BLaER1 treated with 17β-estradiol and CSF1 and Interleukin-3, amounts not matched to agents 10 nM and 100 nM (cell line): Measurements from ENCODE around the gene MAP3K6.
"Not testable (repeated sequence)": the region's sequence is repeated elsewhere in the genome, so short reads cannot be mapped to it uniquely, and the experiment has no call there.

Source experiments
- H3K27ac ChIP-seq, 11 experiments: shearing (Covaris generic); formaldehyde crosslinking; 2 replicates each; pipeline ENCODE4 v1.8.1; 2022
- H3K27me3 ChIP-seq, 11 experiments: shearing (Covaris generic); formaldehyde crosslinking; 2 replicates each; pipeline ENCODE4 v1.8.1; 2022
- H3K36me3 ChIP-seq, 11 experiments: shearing (Covaris generic); formaldehyde crosslinking; 2 replicates each; pipeline ENCODE4 v1.8.1; 2022
- H3K4me1 ChIP-seq, 10 experiments: shearing (Covaris generic); formaldehyde crosslinking; 2 replicates each; pipeline ENCODE4 v1.8.1; 2022
- H3K4me2 ChIP-seq, 11 experiments: shearing (Covaris generic); formaldehyde crosslinking; 2 replicates each; pipeline ENCODE4 v1.8.1; 2022
- H3K4me3 ChIP-seq, 10 experiments: shearing (Covaris generic); formaldehyde crosslinking; 2 replicates each; pipeline ENCODE4 v1.8.1; 2022
- H3K9ac ChIP-seq, 11 experiments: shearing (Covaris generic); formaldehyde crosslinking; 2 replicates each; pipeline ENCODE4 v1.8.1; 2022
- H3K9me3 ChIP-seq, 11 experiments: shearing (Covaris generic); formaldehyde crosslinking; replicated peaks in 1 of 11; 2 replicates each; pipeline ENCODE4 v1.8.1; 2022
- H4K20me1 ChIP-seq, 11 experiments: shearing (Covaris generic); formaldehyde crosslinking; 2 replicates each; pipeline ENCODE4 v1.8.1; 2022
- Cebpa-rat ChIP-seq, 11 experiments: shearing (Covaris generic); IDR thresholded peaks; 2 replicates each; pipeline ENCODE4 v1.8.1; 2022

MAP3K6 gene

DNA sequence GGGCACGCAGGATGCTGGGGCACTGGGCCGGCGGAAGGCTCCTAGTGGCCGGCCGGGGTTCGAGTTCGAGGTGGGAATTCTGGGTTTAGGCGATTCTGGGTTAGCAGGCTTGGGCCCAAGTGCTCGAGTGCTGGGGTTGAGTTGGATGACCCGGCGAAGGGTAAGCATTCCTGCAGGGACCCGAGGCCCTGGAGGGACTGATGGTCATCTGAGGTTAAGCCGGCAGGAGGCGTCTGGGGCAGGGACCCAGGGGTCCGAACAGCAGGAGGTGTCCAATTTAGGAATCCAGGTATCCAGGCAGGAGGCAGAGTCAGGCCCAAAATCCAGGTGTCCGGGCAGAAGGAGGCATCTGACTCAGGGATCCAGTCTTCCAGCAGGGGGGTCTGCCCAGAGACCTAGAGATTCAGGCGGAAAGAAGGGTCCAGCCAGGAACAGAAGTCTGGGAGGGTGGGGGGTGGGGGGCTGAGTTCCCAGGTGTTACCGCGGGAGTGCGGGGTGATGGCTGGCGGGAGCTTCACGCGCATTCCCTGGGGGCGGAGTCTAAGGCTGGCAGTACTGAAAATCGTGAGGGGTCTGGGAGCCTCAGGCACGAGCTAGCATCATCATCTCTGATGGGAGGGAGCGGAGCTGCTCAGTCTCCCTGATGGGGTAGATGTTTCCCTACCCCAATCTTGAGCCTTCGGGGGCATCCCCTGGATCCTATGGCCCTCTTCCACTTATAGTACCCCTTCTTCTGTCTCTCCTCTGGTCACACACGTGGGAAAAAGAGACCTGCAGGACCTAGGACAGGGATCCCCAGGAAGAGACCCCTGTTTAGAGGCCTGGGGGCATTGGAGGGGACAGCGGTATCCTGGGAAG, 26.2 kb upstream of the MAP3K6 start:
- peak overlapping the region in 10 of 11 experiments; percentile 22 to 76 (median 67); a peak in 18 of 22 replicates for H3K27ac ChIP-seq
- H4K20me1 ChIP-seq: no peaks in the 10 kb centered on the region; a peak in 1 of 22 replicates
- H3K9me3 ChIP-seq: no peaks in the 10 kb centered on the region
- H3K36me3 ChIP-seq: no peaks in the 10 kb centered on the region
- H3K4me1 ChIP-seq: peaks cover 21 to 49% (median 36%) of the 10 kb centered on the region in 10 experiments
- H3K27me3 ChIP-seq: no peaks in the 10 kb centered on the region
- peak overlapping the region; percentile 65 to 84 (median 75) for H3K9ac ChIP-seq
- H3K4me2 ChIP-seq: peak overlapping the region; percentile 88 to 98 (median 92)
- TF ChIP-seq Cebpa-rat (IDR thresholded peaks at IDR 0.05): no peak
- H3K4me3 ChIP-seq: peak overlapping the region; percentile 49 to 75 (median 66)

DNA sequence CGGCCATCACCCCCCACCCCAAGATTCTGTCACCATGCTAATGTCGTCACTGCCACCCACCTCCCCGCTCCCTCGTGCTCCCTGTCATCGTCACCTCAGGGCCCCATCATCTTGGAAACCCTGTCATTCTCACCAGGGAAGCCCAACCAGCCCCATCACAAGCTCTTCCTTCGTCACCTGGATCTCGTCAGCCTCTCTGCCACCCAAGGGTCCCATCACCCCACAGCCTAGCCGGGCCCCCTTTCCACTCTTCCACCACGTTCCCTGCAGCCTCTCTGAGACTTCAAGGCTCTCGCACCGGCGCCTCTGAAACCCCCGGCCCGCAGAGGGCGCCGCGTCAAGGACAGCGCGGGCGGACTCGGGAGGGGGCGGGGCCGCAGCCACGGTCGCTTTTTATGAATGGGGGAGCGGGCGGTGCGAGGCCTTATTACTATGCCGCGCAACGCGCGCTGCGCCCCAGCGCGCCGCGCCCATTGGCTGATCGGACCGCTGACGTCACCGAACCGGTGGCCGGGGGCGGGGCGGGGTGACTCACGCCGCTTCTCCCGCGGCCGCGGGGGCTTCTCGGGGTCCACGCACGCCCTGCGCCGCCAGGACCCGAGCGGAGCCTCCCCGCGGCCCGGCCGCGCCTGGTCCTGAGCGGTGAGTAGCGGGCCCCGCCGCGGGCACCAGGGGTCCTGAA, 25.5 kb upstream of the MAP3K6 start, which contains the start of gene GPR3:
Gene GPR3 (plus strand): TSS at position 527 of the 682 bp plus-strand sequence. CDS start 1,177 bp downstream, outside the sequence.
- no peak for TF ChIP-seq Cebpa-rat (IDR thresholded peaks at IDR 0.05)
- Histone ChIP-seq H3K4me3 (peak within 1 kb of the TSS; percentile 49 to 75 (median 66)), H4K20me1 (no peaks in the 10 kb centered on the region; a peak in 1 of 22 replicates), H3K9ac (peak within 1 kb of the TSS; percentile 65 to 84 (median 75)), H3K27ac (peak within 1 kb of the TSS in 10 of 11 experiments; percentile 22 to 76 (median 67); a peak in 18 of 22 replicates), H3K9me3 (no peaks in the 10 kb centered on the region), H3K4me1 (peaks cover 19 to 43% (median 33%) of the 10 kb centered on the region in 10 experiments), H3K36me3 (no peaks in the 10 kb centered on the region), H3K4me2 (peak within 1 kb of the TSS; percentile 88 to 98 (median 92)), H3K27me3 (no peaks in the 10 kb centered on the region)

DNA sequence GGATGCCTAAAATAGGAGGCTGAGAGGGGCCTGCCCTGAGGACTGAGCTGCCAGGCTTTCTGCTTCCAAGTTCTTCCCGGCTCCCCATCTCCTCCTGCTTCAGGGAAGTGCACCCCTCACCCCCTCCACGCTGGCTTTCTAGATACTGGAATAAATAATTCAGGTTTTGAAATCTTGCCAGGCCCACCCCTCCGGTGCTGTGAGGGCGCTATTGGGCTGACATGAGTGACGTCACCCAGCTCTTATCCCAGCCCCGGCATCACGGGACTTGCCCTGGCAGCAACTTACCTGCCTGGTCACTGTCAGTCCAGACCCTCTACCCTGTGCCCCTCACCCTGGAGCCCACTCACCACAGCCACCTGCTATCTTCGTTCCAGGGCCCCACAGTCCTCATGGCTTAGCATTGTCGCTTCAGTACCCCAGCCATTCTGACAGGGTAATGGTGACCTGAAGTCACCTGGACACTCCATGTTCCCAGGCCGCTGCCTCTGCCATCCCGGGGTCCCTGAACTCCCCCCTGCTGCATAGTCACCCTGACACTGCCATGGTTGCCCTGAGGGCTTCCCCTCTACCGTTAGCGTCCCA, 24.8 kb upstream of the MAP3K6 start:
- no peaks in the 10 kb centered on the region for H3K27me3 ChIP-seq
- peak overlapping the region in 9 of 11 experiments; percentile 8 to 84 (median 75); a peak in 13 of 22 replicates for H3K9ac ChIP-seq

DNA sequence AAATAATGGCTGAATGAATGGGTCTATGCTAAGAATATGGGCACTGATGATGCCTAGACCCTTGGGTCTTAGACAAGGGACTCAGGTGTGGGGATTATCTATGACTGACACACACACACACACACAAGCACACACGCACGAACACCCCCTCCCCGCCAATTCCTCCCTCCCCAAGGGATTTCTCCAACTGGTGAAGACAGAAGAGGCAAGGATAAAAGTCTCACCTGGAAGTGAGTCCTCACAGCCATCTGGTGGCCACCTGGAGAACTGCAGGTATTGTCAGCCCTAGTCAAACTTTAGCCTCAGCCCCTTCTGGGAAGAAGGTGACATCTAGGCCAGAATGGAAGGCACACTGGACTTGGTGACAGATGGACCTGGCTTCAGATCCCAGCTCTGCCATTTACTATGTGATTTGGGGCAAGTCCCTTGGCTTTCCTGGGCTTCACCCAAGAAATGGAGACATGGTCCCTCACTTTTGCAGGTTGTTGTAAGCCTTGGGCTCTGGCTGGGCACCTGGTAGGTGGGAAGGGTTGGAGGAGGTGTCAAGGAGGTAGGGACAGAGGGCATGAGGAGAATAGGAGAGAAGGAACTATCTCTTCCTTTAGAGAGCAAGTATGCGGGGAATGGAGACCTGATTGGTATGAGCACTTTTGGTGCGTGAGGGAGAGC, 21.7 kb upstream of the MAP3K6 start:
- Histone ChIP-seq H3K4me1 (peaks cover 20 to 30% (median 23%) of the 10 kb centered on the region in 10 experiments), H3K4me2 (no peak overlapping the region), H3K27me3 (no peaks in the 10 kb centered on the region), H3K4me3 (no peak overlapping the region), H3K9ac (no peak overlapping the region), H3K27ac (no peak overlapping the region), H4K20me1 (no peaks in the 10 kb centered on the region), H3K36me3 (no peaks in the 10 kb centered on the region), H3K9me3 (no peaks in the 10 kb centered on the region)
- TF ChIP-seq Cebpa-rat (IDR thresholded peaks at IDR 0.05): no peak

More for the DNA sequence above, 24.8 kb upstream of the MAP3K6 start:
- H3K4me1 ChIP-seq: peaks cover 15 to 37% (median 28%) of the 10 kb centered on the region in 10 experiments
- no peaks in the 10 kb centered on the region for H3K36me3 ChIP-seq
- peak overlapping the region in 5 of 10 experiments; percentile 60 to 75 (median 67); a peak in 8 of 20 replicates for H3K4me3 ChIP-seq
- H4K20me1 ChIP-seq: no peaks in the 10 kb centered on the region; a peak in 1 of 22 replicates
- H3K4me2 ChIP-seq: peak overlapping the region; percentile 88 to 98 (median 92)
- TF ChIP-seq Cebpa-rat (IDR thresholded peaks at IDR 0.05): no peak
- H3K9me3 ChIP-seq: no peaks in the 10 kb centered on the region
- peak overlapping the region in 3 of 11 experiments; percentile 3 to 44 (median 5); a peak in 3 of 22 replicates for H3K27ac ChIP-seq

DNA sequence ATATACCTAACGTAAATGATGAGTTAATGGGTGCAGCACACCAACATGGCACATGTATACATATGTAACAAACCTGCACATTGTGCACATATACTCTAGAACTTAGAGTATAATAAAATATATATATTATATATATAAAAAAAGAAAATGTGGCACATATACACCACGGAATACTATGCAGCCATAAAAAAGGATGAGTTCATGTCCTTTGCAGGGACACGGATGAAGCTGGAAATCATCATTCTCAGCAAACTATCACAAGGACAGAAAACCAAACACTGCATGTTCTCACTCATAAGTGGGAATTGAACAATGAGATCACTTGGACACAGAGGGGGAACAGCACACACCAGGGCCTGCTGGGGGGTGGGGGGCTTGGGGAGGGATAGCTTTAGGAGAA, 18.0 kb upstream of the MAP3K6 start:
- H3K4me1 ChIP-seq: peaks cover 0 to 16% (median 3%) of the 10 kb centered on the region in 10 experiments; a peak in 8 of 20 replicates
- not testable (repeated sequence) for H3K9ac ChIP-seq, H4K20me1 ChIP-seq, H3K4me2 ChIP-seq, H3K4me3 ChIP-seq, H3K9me3 ChIP-seq, H3K27me3 ChIP-seq, H3K36me3 ChIP-seq, H3K27ac ChIP-seq

DNA sequence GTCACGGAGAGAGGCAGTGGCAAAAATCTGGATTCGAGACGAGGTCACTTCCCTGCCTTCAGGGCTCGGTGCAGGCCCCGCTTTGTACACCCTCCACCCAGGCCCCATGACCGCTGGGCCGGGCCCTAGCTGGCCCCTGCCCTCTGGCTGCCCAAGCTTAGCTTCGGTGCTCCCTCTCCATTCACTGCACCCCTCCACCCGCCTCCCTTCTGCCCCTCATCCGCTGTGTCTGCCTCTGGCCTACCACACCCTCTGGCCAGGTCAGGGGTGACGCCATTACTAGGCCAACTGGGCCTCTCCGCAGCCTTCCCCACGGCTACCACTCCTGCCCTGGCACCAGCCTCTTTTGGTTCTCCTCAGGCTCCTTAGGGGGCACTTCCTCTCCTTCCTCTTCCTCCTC, 16.9 kb upstream of the MAP3K6 start:
- Histone ChIP-seq H4K20me1 (no peaks in the 10 kb centered on the region), H3K4me1 (peaks cover 0 to 20% (median 3%) of the 10 kb centered on the region in 10 experiments; a peak in 10 of 20 replicates), H3K4me3 (no peak overlapping the region), H3K36me3 (no peaks in the 10 kb centered on the region), H3K27ac (no peak overlapping the region), H3K9me3 (no peaks in the 10 kb centered on the region), H3K9ac (no peak overlapping the region), H3K4me2 (no peak overlapping the region), H3K27me3 (no peaks in the 10 kb centered on the region)
- no peak for TF ChIP-seq Cebpa-rat (IDR thresholded peaks at IDR 0.05)

DNA sequence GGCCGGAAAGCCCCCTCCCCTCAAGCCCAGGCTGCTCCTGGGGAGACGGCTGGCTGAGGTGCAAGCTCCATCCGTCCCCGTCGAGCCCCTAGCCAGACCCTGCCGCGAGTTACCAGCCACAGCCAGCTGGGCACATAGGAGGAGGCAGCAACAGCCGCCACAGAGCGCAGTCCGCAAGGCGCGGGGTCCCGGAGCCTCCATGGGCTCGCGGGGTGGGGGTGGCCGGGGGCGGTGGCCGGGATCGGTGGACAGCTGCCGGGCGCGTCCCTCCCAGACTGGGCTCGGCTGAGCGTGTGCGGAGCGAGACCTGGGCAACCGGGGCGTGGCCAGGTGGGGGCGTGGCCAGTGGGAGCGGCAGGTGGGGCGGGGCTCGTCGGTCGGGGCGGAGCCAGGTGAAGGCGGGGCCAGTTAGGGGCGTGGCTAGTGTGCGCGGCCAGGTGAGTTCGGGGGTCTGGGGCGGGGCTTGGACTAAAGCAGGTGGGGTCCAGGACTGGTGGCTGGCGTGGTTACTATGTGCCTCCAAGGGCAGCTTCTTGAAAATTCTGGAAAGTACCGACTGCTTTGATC, 16.4 kb upstream of the MAP3K6 start, which contains the start of gene CD164L2:
Gene CD164L2 (minus strand): TSS at position 295 of the 567 bp plus-strand sequence. CDS start 94 bp downstream, at position 201.
- no peaks in the 10 kb centered on the region for H3K27me3 ChIP-seq
- H3K27ac ChIP-seq: no peak within 1 kb of the TSS
- no peak for TF ChIP-seq Cebpa-rat (IDR thresholded peaks at IDR 0.05)
- H3K4me2 ChIP-seq: no peak within 1 kb of the TSS
- no peaks in the 10 kb centered on the region for H3K9me3 ChIP-seq
- H4K20me1 ChIP-seq: no peaks in the 10 kb centered on the region
- H3K4me1 ChIP-seq: peaks cover 2 to 24% (median 8%) of the 10 kb centered on the region in 10 experiments; a peak in 19 of 20 replicates
- no peak within 1 kb of the TSS for H3K9ac ChIP-seq
- H3K4me3 ChIP-seq: no peak within 1 kb of the TSS
- no peaks in the 10 kb centered on the region for H3K36me3 ChIP-seq
